ENCODE results near the gene AQP10. TPM values are rescaled to one million over a fixed set of nuclear protein-coding genes. Genes with fewer than 3 reads are reported as not detected.
A peak's percentile ranks its signal among the peaks of the same experiment; 100 is the strongest.
"Not testable (repeated sequence)": the region's sequence is repeated elsewhere in the genome, so short reads cannot be mapped to it uniquely, and the experiment has no call there.

Gene AQP10
- total RNA-seq, 6 donors from 2014 or later: 0.15 to 2.1 (median 0.45) TPM

- DNase-seq (no peak), ATAC-seq (ENCODE audit: low FRiP score in 2 of 2) (no peak)
- no peak overlapping the region for H3K27ac ChIP-seq
- peaks cover 6 to 11% (median 9%) of the 10 kb centered on the region in 4 donors for H3K4me1 ChIP-seq
- no peaks in the 10 kb centered on the region for H3K9me3 ChIP-seq
- 96 to 99% methylated on average over 8 of the region's 8 CpGs for WGBS, 2 donors
- H3K4me3 ChIP-seq: no peak overlapping the region
- TF ChIP-seq POLR2AphosphoS5 (IDR thresholded peaks at IDR 0.05): no peak
- H3K36me3 ChIP-seq: no peaks in the 10 kb centered on the region
- H3K27me3 ChIP-seq: no peaks in the 10 kb centered on the region
Observed at GRCh38 chr1:154358519-154358918, 37.6 kb downstream of the AQP10 start.

- TF ChIP-seq CTCF (IDR thresholded peaks at IDR 0.05): no peak
- no peak for TF ChIP-seq POLR2A (IDR thresholded peaks at IDR 0.05)
- no peak for TF ChIP-seq EP300 (IDR thresholded peaks at IDR 0.05)
- no peak for TF ChIP-seq POLR2AphosphoS5 (IDR thresholded peaks at IDR 0.05)
Observed at GRCh38 chr1:154360288-154360687, 39.4 kb downstream of the AQP10 start.

GRCh38 chr1:154360881-154361280, 40.0 kb downstream of the AQP10 start:
- not testable (repeated sequence) for H3K36me3 ChIP-seq; H3K9me3 ChIP-seq; H3K4me3 ChIP-seq; H3K4me1 ChIP-seq; ATAC-seq (ENCODE audit: low FRiP score in 2 of 2); H3K27ac ChIP-seq; H3K27me3 ChIP-seq; DNase-seq
- WGBS, 2 donors: 92 to 95% methylated on average over 5 of the region's 5 CpGs

More at GRCh38 chr1:154360288-154360687, 39.4 kb downstream of the AQP10 start:
- DNase-seq (no peak), ATAC-seq (ENCODE audit: low FRiP score in 2 of 2) (no peak)
- Histone ChIP-seq H3K36me3 (no peaks in the 10 kb centered on the region), H3K9me3 (no peaks in the 10 kb centered on the region), H3K27ac (no peak overlapping the region), H3K4me1 (no peaks in the 10 kb centered on the region), H3K27me3 (no peaks in the 10 kb centered on the region), H3K4me3 (no peak overlapping the region)

GRCh38 chr1:154361357-154361756, 40.5 kb downstream of the AQP10 start:
- H3K4me3 ChIP-seq: no peak overlapping the region
- H3K27ac ChIP-seq: no peak overlapping the region
- no peaks in the 10 kb centered on the region for H3K9me3 ChIP-seq
- no peaks in the 10 kb centered on the region for H3K27me3 ChIP-seq
- H3K4me1 ChIP-seq: no peaks in the 10 kb centered on the region
- 70 to 78% methylated on average over 3 of the region's 3 CpGs for WGBS, 2 donors
- no peaks in the 10 kb centered on the region for H3K36me3 ChIP-seq
- no peak for DNase-seq
- no peak for ATAC-seq (ENCODE audit: low FRiP score in 2 of 2)
- TF ChIP-seq EP300 (IDR thresholded peaks at IDR 0.05) (no peak), POLR2AphosphoS5 (IDR thresholded peaks at IDR 0.05) (no peak), CTCF (IDR thresholded peaks at IDR 0.05) (no peak), POLR2A (IDR thresholded peaks at IDR 0.05) (no peak)

- no peak for ATAC-seq (ENCODE audit: low FRiP score in 2 of 2)
- no peak for TF ChIP-seq POLR2AphosphoS5 (IDR thresholded peaks at IDR 0.05)
- no peak for TF ChIP-seq CTCF (IDR thresholded peaks at IDR 0.05)
- TF ChIP-seq EP300 (IDR thresholded peaks at IDR 0.05): no peak
- TF ChIP-seq POLR2A (IDR thresholded peaks at IDR 0.05): no peak
- DNase-seq: no peak
- Histone ChIP-seq H3K36me3 (no peaks in the 10 kb centered on the region), H3K4me1 (no peaks in the 10 kb centered on the region), H3K27ac (no peak overlapping the region), H3K4me3 (no peak overlapping the region), H3K27me3 (no peaks in the 10 kb centered on the region), H3K9me3 (no peaks in the 10 kb centered on the region)
- 78 to 80% methylated on average over 6 of the region's 6 CpGs for WGBS, 2 donors
Observed at GRCh38 chr1:154371436-154371835, 50.5 kb downstream of the AQP10 start.

- not testable (repeated sequence) for H3K36me3 ChIP-seq, DNase-seq, H3K9me3 ChIP-seq, H3K27me3 ChIP-seq, H3K4me3 ChIP-seq, H3K4me1 ChIP-seq, H3K27ac ChIP-seq
- peak in 1 of 2 donors; percentile 38 for ATAC-seq (ENCODE audit: low FRiP score in 2 of 2)
- 75 to 78% methylated on average over 7 of the region's 7 CpGs for WGBS, 2 donors
Observed at GRCh38 chr1:154373777-154374357, 53.0 kb downstream of the AQP10 start.

Small RNAs within 50 kb of the gene (small RNA-seq; reads per million reads assigned to genes)
- 0 to 0.07 (median 0.03) reads per million in 4 donors for gene RF00273
- 0 reads per million in 4 donors for gene RNU6-121P
- gene RNU6-239P: 0 reads per million in 4 donors
- gene RNU7-57P: 0 reads per million in 4 donors

Other genes starting within 250 kb of the AQP10 start
- under 1 TPM in 4 of 6 donors, not detected in 2; 0.11 to 0.91 (median 0.30) TPM for gene NUP210L, start 166.0 kb upstream of the AQP10 start, total RNA-seq
- 100 to 1,000 TPM; 149 to 452 (median 344) TPM for gene TPM3, start 129.0 kb upstream of the AQP10 start, total RNA-seq
- gene CFAP141, start 114.8 kb upstream of the AQP10 start, total RNA-seq: 1 to 10 TPM in 2 of 6 donors, not detected in 4; 5.9 to 6.5 TPM
- gene UBAP2L, start 100.1 kb upstream of the AQP10 start, total RNA-seq: 100 to 1,000 TPM in 5 of 6 donors, 10 to 100 TPM in 1; 77.5 to 137 (median 119) TPM
- 10 to 100 TPM; 48.6 to 98.8 (median 79.7) TPM for gene HAX1, start 48.5 kb upstream of the AQP10 start, total RNA-seq
- gene ATP8B2, start 4.4 kb downstream of the AQP10 start, total RNA-seq: 10 to 100 TPM; 20.2 to 45.1 (median 37.4) TPM
- gene IL6R, start 84.2 kb downstream of the AQP10 start, total RNA-seq: 100 to 1,000 TPM in 3 of 6 donors, 10 to 100 TPM in 3; 59.6 to 126 (median 97.5) TPM
- 10 to 100 TPM in 4 of 6 donors, 1 to 10 TPM in 2; 6.2 to 47.1 (median 12.6) TPM for gene TDRD10, start 181.1 kb downstream of the AQP10 start, total RNA-seq
- gene SHE, start 181.3 kb downstream of the AQP10 start, total RNA-seq: 10 to 100 TPM; 25.8 to 55.4 (median 29.5) TPM
- 10 to 100 TPM; 19.9 to 90.9 (median 36.4) TPM for gene UBE2Q1, start 237.6 kb downstream of the AQP10 start, total RNA-seq
- under 1 TPM in 1 of 6 donors, not detected in 5; 0.15 TPM for gene CHRNB2, start 246.7 kb downstream of the AQP10 start, total RNA-seq